Pulmonary artery endothelial cell (primary cell): ENCODE results near the gene EPS8L3. TPM values are rescaled to one million over a fixed set of nuclear protein-coding genes. Genes with fewer than 3 reads are reported as not detected.
"Not testable (repeated sequence)": the region's sequence is repeated elsewhere in the genome, so short reads cannot be mapped to it uniquely, and the experiment has no call there.

Source experiments
- DNase-seq: peaks from one replicate; pipeline ENCODE4 v3.0.0-alpha.2; 2011; ENCODE audit warnings: low read depth, low spot score
- total RNA-seq: library from RNA; depleted of rRNA; stranded (reverse); fragments of >200 nt; gene quantifications from 2 replicates; pipeline ENCODE4 v1.2.3, GENCODE V29; 2014

Gene EPS8L3
- total RNA-seq, 1 donor from 2014 or later, result 0.26 TPM

- DNase-seq, result no peak
Measured at GRCh38 chr1:109764561-109765482, 1.1 kb upstream of the EPS8L3 start.

GRCh38 chr1:109762821-109763645, 690 bp downstream of the EPS8L3 start:
- peak; percentile 68 for DNase-seq

GRCh38 chr1:109762039-109762585, 1.6 kb downstream of the EPS8L3 start:
- DNase-seq, result no peak

GRCh38 chr1:109761227-109762038, 2.3 kb downstream of the EPS8L3 start:
- DNase-seq, result no peak

GRCh38 chr1:109760581-109761226, 3.0 kb downstream of the EPS8L3 start:
- no peak for DNase-seq

GRCh38 chr1:109759513-109760334, 4.0 kb downstream of the EPS8L3 start:
- DNase-seq, result no peak

- DNase-seq, result no peak
Measured at GRCh38 chr1:109757936-109758786, 5.6 kb downstream of the EPS8L3 start.

GRCh38 chr1:109756848-109757521, 6.7 kb downstream of the EPS8L3 start:
- no peak for DNase-seq

GRCh38 chr1:109756325-109756724, 7.4 kb downstream of the EPS8L3 start:
- not testable (repeated sequence) for DNase-seq

GRCh38 chr1:109754738-109755137, 9.0 kb downstream of the EPS8L3 start:
- no peak for DNase-seq

- DNase-seq, result no peak
Measured at GRCh38 chr1:109751531-109752260, 12.0 kb downstream of the EPS8L3 start.

- DNase-seq, result no peak
Measured at GRCh38 chr1:109750920-109751319, 12.8 kb downstream of the EPS8L3 start.

GRCh38 chr1:109750241-109750882, 13.4 kb downstream of the EPS8L3 start:
- no peak for DNase-seq

GRCh38 chr1:109749221-109749620, 14.5 kb downstream of the EPS8L3 start:
- DNase-seq, result no peak

- not testable (repeated sequence) for DNase-seq
Measured at GRCh38 chr1:109748311-109748710, 15.4 kb downstream of the EPS8L3 start.

GRCh38 chr1:109740615-109741373, 22.9 kb downstream of the EPS8L3 start, which contains the start of gene GSTM3:
GSTM3 (minus strand) TSS chr1:109741038; CDS start chr1:109740287, 751 bp downstream.
- DNase-seq, result no peak
